HTERT RPE-1 (cell line): Measurements from ENCODE around the gene DNAH2.

ENCODE experiments used
- in situ Hi-C: fragments of 300-500 bp; cut with MboI; formaldehyde crosslinking; loops from 4 replicates; pipeline ENCODE4 v1.14.3; 2020; ENCODE audit warnings: low sequenced_read_pairs

The DNAH2 gene

DNA sequence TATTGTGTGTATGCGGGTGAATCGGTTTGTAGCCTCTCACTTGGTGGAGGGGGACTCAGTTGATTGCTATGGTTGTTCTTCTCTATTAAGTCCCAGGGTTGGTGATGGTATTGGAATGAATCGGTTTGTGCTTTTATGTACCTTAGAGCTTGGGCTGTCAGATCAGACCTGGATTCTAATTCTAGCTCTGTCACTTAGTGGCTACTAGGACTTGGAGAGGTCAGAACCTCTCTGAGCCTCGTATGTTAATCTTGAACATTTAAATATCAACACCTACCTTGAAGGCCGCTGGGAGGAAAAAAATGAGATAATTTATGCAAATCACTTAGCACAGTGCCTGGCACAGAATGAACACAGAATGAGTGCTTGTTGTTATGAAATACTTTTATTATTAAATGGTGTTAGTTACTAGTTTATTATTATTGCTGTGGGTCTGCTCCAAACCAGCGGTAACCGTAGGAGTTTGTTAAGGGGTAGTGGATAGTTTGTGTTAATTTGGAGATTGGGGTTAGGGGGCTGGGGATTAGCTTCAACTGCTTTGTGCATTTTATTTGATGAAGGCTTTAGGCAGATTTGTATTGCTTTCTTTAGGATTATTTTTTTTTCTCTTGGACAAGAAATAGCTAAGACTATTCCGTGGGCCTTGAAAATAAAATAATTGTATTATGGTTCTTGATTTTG lies 120.0 kb downstream of the DNAH2 start:
- in situ Hi-C loops, result no loop called here

DNA sequence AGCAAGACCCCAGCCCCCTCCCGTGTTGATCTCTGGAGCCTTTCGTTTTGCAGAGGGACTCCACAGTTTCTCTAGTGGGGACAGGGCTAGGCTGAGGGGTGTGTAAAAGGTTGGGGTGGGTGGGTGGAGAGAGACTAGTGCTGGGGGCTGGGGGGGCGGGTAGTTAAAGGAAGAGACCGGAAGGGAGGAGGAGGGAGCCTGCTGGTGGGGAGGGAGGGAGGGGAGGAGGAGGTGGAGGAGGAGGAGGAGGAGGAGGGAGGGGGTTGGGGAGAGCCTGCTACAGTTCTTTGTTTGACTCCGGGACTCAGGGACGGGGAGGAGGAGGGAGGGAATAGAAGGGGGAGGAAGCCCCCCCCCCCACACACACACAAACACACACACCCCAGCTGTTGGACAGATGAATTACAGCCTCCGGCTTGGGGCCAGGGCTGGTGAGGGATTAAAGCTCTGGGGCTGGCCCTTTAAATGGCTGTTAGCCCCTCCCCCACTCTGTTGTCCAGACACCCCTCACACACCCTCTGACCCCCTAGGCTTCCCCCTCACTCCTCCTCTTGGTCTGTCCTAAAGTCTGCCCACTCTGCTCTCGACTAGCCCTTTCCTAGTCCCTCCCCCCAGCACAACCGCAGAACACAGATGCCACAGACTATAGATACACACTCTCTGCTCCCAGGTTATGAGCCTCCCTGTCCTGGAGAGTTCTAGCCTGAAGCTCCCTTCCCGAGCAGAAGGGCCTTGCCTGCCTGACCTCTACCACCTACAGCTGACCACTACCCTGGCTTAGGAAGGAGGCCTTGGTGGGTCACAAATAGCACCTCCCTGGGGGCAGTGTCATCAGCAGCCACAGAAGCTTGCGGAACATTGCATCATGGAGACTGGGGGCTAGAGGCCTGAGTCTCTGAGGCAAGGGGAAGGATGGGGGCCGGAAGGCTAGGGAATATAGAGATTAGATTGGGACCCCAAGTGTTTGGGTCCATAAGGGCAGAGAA lies 120.8 kb downstream of the DNAH2 start:
- in situ Hi-C loops, result no loop called here

DNA sequence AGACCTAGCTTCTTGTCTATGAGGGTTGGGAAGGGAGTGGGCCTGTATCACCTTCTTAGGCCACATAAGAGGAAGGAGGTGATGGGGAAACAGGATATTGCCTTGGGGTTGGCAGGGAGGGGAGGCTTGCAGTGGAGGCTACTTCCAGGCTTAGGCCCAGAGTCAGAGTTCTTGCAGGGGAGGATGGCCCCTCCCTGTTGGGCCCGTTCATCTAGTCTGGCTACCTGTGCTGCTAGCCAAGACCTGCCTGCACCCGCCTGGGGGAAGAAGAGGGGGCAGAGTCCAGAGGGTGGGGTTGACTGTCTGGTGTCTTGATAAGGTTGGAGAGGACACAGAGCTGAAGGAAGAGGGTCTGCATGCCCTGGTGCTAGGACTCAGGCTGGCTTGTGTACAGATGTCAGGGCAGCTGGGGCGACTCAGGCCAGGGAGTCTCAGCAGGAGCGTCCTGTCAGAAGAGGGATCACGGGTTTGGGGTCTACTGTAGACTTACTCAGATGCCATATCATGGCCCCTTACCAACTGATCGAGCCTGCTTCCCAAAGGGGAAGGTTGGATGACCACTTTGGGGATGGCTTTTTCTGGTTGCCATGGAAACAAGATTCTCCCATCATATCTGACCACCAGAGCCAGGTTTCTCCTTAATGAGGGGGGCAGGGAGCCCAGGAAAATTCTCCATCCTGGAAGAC lies 121.8 kb downstream of the DNAH2 start:
- in situ Hi-C loops, result no loop called here

DNA sequence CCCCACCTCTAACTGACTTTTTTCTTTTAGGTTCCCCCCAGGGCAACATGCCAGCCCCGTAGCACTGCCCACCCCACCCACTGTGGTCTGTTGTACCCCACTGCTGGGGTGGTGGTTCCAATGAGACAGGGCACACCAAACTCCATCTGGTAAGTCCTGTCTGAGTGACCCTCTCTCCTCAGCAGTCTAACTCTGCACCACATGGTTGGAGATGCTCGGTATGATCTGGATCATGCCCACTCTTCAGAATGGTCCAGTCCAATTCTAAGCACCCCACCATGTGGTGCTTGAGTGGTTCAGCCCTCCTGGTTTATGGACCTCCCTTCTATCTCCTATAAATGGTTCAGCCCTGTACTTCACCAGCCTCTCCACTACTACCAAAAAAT lies 122.3 kb downstream of the DNAH2 start:
- in situ Hi-C loops, result no loop called here

DNA sequence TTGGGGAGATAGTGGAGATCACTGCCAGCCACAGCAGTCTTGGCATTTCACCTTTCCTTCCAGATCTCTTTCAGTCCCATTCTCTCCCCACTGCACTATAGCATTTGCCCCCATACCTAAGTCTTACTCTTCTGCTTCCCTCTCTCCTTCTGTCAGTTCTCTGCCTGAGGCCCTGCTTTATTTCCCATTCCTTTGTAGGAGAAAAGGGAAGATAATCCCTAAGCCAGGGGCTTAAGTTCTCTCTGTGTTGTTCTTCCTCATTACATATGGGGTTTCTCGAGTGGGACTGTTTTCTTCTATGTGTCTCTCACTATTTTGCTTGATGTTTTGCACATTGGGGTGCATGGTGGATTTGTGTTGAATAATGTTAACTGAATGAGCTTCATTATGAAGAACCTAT lies 122.9 kb downstream of the DNAH2 start:
- in situ Hi-C loops, result no loop called here

DNA sequence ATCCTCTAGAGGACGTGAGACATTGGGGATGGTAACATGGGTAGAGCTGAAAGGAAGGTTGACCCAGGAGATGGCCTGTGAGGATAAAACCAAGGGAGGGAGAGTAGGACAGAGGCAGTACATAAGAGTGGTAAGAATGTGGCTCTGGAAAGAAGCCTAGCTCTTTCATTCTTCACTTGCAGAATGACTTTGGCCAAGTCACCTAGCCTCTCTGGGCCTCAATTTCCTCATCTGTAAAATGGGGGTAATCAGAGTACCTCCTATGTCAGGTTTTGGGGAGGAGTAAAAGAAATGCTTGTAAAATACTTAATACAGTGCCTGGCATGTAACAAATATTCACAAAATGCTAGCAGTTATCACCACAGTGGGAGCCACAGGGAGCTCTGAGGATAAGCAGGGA lies 123.3 kb downstream of the DNAH2 start:
- in situ Hi-C loops, result no loop called here

DNA sequence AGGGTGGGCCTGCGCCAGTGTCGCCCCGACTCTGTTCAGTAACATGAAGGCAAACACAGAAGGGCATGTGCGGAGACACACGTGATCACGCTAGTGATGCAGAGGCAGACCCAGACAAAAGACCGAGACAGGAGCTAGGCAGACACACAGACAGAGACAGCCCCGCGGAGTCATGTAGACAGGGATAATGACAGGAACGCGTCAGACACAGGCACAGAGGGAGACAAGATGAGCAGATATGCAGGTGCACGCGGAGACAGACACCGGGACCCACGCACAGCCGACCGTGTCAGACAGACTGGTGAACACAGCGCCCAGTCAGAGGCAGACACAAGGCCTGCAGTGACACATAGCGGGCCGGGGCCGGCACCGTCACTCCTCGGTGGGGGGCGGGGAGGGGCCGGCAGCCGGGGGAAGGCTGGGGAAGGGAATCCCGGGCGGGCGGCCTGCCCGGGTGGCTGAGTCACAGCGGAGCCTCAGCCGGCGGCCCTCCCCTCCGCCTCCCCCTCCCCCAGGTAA lies 123.9 kb downstream of the DNAH2 start:
- in situ Hi-C loops, result no loop called here

DNA sequence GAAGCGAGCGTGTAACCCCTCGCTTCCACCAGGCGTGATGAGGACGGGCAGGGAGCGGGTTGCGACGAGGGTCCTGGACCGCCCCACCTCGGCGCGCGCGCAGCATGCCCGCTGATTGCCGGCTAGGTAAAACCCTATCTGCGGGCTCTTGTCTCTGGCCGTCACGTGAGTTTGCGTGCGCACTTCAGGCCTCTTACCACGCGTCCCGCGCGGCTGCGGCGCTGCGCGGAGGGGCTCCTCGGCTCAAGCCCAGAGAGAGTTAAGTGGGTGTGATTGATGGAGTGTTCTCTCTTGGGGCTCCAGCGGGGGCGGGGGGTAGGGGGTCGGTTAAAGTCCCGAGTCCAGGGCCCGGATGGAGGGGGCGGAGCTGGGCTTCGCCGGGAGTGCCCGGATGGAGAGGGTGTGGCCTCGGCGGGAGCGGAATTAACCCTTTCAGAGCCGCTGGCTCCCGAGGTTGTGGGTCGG lies 124.4 kb downstream of the DNAH2 start:
- in situ Hi-C loops, result no loop called here

DNA sequence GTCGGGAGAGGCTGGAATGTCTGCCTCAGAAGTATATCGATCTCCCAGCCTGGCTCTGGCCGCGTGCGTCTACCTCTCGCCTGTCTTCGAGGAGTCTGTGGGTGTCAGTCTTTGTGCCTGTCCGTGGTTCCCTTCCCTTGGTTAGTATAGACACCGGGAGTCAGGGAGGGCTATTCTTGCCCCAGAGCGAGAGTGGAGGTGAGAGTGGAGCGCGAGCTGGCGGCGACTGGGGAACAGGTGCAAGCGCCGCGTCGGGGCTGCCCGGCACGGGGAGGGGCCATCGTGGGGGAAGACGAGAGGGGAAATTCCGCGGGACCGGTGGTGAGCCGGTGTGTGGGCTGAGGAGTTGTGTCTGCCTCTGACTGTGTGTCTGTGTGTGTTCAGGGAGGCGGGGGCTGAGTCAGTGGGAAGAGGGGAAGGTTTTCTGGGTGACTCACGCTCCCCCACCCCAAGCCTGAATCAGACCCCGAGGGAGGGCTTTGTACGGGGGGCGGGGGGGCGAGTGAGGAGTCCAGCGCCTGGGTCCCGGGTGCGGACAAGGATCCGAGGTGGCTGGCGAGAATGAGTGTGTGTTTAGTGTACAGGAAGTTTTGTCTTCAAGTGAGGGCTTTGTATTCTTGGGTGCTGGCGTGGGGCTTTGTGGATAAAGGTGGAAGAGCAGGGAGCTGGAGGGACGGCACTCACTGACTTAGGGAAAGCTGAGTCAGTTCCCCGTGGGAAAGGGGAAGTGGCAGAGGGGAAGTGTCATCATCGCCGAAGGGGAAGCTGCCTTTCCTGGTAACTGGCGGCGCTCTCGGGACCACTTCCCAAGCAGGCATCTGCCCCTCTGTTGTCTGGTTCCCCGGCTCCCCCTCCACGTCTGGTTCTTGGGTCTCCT lies 125.1 kb downstream of the DNAH2 start:
- in situ Hi-C loops, result no loop called here

DNA sequence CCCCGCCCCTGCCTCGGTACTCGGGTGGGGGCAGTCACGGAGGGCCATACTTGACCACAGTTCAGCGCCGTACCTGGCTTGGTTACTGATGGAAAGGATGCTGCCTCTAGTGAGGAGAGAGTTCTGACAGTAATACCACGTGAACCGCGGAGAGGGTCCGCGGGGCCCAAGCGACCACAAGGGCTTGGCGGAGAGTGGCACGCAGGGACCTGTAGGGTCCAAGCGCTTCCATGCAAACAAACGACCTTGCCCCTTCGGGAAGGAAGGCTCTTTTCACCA lies 125.7 kb downstream of the DNAH2 start:
- in situ Hi-C loops, result no loop called here

DNA sequence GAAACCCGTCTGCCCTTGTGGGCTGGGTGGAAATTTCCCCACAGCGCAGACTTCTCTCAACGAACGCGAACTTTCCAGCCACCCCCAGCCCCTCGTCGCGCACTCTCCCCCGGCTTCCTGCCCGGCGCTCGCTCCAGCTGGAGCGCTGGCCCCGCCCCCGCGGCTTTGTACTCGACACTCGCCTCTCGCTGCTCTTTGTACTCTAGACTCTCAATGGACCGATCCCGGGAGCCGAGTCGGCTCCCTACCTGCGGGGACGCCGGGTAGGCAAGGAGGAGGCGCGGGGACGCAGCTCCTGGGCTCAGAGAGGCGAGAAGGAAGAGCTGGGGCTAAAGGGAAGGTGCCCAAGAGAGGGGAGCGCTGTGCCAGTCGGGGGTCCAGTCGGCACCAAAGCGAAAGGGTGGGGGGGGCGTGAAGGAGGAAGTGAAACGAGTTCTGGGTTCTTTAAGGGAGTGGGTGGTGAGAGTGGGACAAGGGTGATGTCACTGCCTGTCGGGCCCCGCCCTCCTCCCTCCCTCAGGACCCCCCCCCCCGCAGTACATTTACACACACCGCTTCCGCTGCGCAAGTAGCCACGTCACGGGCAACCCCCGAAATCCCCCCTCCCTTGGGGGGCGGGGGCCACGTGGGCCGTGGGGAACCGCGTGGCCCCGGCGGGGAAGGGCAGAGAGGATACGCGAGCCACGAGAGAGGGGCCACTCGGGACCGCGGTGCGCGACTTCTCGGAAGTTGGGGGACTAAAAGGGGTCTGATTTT lies 126.2 kb downstream of the DNAH2 start:
- in situ Hi-C loops, result no loop called here

DNA sequence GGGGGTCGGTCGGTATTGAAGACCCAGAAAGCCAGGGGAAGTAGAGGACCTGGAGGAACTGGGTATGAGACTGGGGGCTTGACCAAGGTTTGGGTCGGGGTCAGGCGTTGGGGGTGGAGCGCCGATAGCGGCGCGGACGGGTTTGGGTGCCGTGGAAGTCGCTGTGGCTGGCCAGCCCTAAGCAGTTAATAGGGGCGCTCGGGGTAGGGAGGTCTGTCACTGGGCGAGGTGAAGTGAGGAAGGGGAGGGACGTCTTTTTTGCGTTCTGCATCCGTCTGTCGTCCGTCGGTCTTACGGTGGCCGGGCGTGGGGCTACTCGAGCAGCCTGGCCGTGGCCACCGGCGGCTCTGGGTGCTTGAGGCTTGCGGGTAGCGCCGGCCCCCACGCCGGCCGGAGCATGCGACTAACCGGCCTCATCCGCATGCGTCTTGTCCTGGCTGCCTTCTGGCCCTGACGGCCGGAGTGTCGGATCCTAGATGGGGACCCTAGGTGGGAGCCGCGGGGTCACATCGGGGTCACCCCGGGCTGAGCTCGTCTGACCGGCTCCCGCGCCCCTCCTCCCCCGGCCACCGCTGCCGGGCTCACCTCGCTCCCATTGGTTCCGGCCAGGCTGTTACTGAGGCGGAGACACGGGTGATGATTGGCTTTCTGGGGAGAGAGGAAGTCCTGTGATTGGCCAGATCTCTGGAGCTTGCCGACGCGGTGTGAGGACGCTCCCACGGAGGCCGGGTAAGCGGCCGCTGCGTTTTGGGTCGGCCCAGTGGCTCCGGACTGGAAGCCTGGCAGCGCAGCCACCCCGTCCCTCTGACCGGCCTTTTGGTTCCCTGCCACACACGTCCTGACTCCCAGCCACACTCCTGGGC lies 127.0 kb downstream of the DNAH2 start:
- in situ Hi-C loops, result no loop called here

DNA sequence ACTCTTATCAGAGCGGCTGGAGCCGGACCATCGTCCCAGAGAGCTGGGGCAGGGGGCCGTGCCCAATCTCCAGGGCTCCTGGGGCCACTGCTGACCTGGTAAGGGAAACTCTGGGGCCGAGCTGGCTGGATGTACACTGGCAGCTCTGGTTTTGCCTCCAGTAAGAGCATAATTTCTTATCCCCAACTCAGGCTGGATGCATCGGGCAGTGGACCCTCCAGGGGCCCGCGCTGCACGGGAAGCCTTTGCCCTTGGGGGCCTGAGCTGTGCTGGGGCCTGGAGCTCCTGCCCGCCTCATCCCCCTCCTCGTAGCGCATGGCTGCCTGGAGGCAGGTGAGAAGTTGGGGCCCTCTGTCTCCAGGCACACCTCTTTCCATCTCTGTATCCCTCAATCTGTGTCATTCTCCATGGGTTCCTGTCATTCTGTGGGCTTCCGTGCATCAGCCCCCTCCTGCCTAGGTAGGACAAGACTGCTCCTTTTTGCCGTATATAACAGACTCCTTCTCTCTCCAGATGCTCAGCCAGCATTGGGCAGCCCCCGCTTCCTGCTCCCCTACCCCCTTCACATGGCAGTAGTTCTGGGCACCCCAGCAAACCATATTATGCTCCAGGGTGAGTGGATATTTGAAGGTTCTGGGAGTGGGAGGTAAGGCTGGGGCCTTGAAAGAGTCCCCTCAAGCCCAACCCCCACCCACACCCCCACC lies 128.0 kb downstream of the DNAH2 start:
- in situ Hi-C loops, result no loop called here

DNA sequence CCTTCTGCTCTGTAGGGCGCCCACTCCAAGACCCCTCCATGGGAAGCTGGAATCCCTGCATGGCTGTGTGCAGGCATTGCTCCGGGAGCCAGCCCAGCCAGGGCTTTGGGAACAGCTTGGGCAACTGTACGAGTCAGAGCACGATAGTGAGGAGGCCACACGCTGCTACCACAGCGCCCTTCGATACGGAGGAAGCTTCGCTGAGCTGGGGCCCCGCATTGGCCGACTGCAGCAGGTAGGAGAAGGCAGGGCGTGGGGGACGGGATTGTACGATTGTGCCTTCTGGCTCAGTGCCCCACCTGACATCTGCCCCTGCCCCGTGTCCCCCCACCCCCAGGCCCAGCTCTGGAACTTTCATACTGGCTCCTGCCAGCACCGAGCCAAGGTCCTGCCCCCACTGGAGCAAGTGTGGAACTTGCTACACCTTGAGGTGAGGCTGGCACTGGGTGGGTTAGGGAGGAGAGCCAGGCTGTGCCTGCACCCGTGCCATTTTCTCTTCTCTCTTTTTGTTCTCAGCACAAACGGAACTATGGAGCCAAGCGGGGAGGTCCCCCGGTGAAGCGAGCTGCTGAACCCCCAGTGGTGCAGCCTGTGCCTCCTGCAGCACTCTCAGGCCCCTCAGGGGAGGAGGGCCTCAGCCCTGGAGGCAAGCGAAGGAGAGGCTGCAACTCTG lies 128.7 kb downstream of the DNAH2 start:
- in situ Hi-C loops, result no loop called here

DNA sequence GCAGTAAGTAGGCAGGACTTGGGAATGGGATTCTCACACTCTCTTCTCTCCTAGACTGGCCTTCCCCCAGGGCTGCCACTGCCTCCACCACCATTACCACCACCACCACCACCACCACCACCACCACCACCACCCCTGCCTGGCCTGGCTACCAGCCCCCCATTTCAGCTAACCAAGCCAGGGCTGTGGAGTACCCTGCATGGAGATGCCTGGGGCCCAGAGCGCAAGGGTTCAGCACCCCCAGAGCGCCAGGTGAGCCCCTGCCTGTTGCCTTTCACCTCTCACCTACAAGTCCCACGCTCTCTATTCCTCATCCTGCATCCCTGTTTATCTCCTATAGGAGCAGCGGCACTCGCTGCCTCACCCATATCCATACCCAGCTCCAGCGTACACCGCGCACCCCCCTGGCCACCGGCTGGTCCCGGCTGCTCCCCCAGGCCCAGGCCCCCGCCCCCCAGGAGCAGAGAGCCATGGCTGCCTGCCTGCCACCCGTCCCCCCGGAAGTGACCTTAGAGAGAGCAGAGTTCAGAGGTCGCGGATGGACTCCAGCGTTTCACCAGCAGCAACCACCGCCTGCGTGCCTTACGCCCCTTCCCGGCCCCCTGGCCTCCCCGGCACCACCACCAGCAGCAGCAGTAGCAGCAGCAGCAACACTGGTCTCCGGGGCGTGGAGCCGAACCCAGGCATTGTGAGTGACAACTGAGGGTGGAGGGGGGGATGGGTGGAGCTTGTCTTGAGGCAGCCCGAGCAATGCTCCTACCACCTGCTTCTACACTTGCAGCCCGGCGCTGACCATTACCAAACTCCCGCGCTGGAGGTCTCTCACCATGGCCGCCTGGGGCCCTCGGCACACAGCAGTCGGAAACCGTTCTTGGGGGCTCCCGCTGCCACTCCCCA lies 129.5 kb downstream of the DNAH2 start:
- in situ Hi-C loops, result no loop called here

DNA sequence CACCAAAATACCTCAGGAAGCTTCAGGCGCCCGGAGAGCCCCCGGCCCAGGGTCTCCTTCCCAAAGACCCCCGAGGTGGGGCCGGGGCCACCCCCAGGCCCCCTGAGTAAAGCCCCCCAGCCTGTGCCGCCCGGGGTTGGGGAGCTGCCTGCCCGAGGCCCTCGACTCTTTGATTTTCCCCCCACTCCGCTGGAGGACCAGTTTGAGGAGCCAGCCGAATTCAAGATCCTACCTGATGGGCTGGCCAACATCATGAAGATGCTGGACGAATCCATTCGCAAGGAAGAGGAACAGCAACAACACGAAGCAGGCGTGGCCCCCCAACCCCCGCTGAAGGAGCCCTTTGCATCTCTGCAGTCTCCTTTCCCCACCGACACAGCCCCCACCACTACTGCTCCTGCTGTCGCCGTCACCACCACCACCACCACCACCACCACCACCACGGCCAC lies 130.6 kb downstream of the DNAH2 start:
- in situ Hi-C loops, result no loop called here

DNA sequence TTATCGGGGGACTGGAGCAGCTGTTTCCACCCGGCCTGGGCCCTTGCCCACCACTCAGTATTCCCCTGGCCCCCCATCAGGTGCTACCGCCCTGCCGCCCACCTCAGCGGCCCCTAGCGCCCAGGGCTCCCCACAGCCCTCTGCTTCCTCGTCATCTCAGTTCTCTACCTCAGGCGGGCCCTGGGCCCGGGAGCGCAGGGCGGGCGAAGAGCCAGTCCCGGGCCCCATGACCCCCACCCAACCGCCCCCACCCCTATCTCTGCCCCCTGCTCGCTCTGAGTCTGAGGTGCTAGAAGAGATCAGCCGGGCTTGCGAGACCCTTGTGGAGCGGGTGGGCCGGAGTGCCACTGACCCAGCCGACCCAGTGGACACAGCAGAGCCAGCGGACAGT lies 131.2 kb downstream of the DNAH2 start:
- in situ Hi-C loops, result no loop called here
